T-helper 2 cell treated with Interferon-gamma antibody and Interleukin-4, amounts not matched to agents 100 ng/mL and 5 ng/mL, for 36 hours (primary cell): ENCODE measurements around the gene RNF212. TPM values are rescaled to one million over a fixed set of nuclear protein-coding genes. Genes with fewer than 3 reads are reported as not detected.

Experiments
- intact Hi-C: fragments of 100-400 bp; cut with micrococcal nuclease; formaldehyde crosslinking; loops from one replicate; pipeline ENCODE4 v1.15.1; 2023
- total RNA-seq: library from RNA; stranded (reverse); gene quantifications from 2 replicates; pipeline ENCODE4 v1.2.3, GENCODE V29; 2022

RNF212 gene
- total RNA-seq, 1 donor from 2014 or later: 0.68 TPM

DNA sequence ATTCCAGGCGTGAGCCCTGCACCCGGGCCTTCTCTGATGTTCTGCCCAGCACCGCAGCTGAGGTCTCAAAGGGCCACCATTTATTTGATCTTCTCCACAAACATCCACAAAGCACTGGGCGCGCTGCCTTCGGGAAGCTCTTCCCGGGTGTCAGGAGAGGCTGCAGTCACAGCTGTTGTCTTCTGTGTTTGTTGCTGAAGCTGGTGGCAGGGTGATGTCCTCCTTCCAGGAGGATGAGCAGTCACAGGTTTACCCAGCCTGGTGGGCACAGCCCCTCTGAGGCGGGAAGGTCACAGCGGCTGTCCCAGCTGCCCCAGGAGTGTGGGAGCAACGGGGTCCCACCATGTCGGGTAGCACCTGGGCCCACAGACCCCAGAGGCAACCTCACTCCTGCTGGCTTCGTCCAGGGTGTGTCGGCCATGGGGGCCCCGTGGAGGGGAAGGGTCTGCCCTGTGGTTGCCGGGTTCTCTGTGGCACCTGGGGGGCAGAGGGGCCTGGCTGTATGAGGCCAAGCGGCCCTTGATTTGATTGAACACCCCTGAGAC lies 74.3 kb downstream of the RNF212 start:
- intact Hi-C loops: no loop called here

DNA sequence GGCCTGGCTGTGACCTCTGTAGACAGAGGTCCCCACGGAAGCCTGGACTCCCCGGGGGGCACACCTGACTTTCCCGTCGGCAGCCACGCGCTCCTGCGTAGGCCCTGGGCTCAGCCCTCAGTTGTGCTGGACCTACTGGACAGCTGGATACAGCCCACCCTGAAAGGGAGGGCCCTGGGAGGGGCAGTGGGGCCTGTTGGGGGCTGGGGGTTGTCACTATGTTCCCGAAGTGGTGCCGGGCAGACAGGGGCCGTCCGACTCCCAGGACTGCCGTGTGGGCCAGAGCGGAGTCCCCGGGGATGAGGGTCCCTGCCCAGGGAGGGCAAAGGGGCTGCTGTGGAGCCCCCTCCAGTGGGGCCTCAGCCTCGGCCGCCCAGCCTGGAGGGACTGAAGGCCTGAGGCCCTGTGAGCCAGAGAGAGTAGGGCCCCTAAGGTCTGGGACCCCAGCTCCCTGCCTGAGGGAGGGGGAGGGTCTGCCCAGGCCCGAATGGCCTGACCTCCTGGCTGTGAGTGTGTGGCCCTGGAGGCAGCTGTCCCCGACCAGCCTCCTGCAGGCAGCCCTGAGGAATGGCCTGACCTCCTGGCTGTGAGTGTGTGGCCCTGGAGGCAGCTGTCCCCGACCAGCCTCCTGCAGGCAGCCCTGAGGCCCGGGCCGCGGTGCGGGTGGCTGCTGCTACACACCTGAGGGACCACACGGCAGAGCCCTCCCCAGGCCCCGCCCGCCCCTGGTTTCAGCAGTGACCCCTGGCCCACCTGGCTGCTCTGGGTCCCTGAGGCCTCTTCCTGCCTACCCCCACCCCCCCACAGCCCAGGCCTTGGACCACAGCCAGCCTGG lies 76.2 kb downstream of the RNF212 start:
- intact Hi-C loops: no loop called here

DNA sequence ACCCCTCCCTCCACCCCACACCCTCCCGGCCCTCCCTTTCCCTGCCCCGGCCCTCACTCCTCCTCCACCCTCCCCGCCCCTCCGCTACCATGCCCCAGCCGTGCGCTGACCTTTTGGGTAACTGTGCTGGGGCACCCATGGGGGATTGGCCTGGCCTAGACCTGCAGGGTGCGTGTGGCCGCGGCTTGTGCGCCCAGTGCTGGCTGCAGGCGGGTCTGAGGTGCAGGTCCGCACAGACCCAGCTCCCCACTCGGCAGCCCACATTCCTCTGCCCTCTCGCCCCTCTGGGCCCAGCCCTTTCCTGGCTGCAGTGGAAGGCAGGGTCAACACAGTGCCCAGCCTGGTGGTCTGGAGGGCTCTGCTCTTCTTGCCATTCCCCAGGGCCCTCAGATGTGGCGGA lies 77.3 kb downstream of the RNF212 start:
- intact Hi-C loops: no loop called here

DNA sequence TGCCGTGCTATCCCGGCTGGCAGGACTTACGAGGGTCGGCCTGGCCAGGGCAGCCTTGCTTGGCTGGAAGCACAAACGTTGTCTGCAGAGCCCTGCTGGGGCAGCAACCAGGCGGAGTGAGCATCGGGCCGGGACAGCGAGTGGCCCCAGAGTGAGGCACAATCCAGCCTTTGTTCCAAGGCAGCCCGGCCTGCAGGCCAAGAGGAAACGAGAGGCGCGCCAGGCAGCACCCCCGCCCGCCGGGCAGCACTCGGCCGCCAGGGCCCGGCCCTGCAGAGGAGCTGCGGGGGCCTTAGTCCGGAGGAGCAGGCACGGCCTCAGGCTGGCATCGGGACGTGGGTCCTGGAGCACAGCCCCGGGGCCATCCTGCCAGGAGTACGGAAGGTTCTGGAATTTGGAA lies 77.9 kb downstream of the RNF212 start:
- intact Hi-C loops: no loop called here

DNA sequence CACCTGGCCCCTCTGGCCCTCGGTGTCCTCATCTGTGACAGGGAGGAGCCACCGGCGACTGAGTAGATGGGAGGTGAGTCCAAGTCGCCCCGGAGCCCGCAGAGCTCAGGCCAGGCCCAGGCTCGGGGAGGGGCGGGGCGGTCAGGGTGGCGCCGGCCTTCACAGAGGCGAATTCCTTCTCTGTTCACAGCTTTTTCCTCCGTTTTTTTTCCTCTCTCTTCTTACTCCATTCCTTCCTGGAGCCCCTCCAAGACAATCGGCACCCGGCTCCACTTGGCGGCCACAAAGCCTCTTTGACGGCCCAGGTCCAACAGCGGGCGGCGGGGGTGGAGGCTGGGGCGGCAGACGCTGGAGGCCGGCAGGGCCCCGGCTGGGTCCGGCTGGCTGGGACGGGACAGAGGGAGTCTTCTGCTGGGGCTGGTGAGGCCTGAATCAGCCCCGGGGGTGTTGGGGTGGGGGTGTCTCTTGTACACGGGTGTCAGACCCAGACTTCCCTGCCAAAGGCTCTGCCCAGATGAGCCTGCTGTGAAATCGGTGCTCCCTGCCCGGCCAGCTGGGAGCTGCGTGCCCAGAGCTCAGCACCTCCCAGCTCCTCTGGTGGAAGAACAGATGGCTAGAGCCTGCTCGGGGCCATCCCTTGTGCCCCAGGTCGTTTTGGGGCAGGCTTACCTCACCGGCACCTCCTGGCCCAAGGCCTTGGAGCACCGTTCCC lies 79.4 kb downstream of the RNF212 start:
- intact Hi-C loops: no loop called here

DNA sequence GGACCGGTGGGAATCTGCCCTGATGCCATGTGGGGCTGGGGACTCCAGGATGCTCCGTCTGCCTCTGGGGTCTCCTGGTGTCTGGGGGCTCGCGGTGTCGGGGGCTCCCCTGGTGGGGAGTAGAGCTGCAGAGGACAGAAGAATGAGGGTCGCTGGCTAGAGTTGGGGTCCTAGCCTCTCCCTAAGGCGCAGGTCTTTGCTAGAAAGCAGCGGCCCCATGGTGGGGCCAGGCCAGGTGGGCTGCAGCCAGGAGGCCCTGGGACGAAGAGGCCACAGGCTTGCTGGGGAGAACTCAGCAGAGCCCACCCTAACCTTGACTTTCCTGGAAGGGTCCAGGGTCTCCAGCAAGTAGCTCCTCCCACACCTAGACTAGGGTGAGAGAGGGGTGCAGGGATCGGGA lies 80.5 kb downstream of the RNF212 start:
- intact Hi-C loops: no loop called here

DNA sequence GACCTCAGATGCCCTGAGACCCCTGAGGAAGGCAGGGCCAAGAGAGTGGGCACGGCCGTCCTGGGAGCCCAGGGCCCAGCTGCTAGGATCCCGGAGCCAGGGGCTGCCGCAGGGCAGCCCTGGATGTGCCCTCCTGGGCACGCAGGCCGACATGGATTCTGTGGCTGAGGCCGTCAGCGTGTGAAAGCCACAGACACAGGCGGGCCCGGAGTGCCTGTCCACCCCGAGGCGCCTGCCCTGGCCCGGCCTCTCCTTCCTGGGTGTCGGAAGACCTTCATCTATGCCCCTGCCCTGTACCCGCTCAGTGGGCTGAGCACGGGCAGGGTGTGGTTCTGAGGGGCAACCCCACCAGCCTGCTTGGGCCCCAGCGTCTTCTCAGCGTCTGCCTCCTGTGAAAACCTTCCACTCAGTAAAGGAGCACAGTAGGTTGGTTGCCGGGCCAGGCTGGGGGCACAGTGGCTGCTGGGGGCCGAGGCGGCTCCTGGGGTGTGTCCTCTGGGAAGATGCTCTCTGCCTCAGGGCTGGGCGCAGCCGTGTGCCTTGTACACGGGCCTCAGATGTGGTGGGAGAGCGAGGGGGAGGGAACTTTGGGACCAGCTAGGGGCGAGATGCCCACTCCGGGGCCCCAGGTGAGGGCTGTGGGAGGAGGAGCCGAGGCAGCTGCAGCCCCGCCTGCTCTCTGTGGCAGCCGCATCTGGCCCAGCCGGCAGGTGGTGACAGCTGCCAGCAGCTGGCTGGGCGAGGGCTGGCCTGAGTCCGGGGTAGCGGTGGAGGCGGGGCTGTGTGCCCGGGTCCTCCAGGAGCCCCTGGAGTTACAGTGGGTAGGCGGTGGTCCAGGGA lies 81.2 kb downstream of the RNF212 start:
- intact Hi-C loops: no loop called here

DNA sequence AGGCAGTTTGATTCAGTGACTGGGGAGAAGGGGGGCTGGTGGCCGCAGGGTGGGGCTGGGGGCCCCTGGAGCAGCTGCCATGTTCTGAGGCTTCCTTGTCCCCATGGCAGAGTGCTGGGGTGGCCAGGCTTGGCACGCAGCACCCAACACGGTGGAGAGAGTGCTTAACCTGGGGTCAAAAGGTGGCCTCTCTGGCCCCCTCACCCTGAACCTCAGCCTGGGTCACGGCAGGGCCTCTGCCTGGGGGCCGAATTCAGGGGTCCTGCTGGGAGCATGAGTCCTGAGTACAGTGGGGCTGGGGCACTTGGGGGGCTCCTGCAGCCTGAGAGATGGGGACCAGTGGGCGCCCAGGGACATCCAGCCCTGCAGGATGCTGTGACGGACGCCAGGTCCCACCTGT lies 82.0 kb downstream of the RNF212 start:
- intact Hi-C loops: no loop called here

DNA sequence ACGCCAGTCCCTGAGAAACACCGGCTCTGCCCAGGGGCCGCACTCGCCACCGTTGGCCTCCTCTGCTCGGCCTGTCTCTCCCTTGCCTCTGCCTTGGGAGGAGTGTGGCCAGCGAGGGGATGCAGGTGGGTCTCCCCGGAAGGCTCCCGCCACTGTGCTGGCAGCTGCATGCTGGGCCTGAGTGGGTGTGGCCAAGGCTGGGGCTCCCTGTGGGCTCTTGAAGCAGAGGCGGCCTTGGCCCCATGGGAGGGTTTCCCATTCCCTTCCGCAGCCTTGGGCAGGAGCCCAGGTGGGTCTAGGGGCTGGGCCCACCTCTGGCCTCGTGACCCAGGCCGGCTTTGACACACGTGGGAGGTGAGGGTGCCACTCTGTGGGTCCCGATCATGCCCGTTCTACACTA lies 82.8 kb downstream of the RNF212 start:
- intact Hi-C loops: no loop called here

DNA sequence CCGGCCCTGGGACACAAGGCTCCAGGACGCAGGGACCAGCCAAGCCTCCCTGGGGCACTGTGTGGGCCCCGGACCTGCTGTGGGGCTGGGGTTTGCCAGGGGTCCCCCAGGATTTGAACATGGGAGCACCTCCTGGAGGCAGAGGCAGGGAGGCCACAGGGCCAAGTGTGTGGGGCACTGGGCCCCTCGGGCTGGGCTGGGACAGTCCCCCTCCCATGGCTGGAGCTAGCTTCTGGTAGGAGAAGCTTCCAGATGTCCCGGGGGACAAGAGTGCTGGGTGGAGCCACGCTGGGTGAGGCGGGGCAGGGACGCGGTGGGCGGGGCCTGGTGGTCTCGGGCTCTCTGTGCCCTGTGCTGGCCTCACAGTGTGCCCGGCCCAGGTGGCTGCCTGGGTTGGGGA lies 83.3 kb downstream of the RNF212 start:
- intact Hi-C loops: no loop called here

DNA sequence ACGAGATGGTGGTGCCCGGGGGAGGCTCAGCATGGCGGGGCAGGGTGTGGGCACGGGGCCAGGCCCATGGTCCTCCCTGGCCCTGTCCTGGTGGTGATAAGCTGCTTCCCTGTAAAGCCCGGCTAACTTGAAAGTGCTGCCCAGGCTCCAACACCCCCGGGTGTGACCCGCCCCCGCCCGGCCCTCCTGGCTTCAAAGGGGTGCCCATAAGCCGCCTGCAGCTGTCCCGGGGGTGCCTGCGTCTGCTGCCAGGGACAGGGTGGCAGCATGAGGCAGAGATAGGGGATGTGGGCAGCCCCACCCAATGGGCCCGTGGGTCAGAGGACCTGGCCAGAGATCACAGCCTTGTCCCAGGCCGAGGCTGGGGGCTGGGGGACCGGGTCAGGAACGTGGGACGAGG lies 83.8 kb downstream of the RNF212 start:
- intact Hi-C loops: no loop called here

DNA sequence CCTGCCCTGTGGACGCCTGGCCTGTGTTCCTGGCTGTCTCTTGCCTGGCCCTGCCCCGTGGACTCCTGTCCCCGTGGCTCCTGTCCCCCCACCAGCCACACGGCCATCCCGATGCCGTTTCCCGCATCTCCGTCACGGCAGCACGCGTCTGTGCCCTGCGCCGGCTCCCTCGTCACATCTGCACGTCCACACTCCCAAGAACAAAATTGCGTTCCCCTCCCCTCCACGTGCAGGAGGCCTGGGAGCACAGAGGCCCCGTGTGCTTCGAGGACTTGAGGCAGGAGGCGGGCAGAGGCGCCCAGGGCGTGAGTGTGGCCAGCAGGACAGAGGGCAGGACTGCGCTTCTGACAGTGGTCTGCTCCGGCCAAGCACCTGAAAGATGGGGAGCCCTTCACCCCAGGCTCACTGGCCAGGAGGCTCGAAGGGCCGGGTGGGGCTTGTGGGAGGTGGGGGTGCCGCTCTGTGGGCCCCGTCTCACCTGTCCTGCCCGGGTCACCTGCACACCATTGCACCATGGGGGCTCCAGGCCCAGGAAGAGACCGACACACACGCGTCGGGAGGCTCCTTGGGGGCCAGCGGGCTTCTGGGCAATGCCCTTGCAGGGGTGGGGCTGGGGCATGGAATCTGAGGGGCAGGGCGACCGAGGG lies 84.7 kb downstream of the RNF212 start:
- intact Hi-C loops: no loop called here

DNA sequence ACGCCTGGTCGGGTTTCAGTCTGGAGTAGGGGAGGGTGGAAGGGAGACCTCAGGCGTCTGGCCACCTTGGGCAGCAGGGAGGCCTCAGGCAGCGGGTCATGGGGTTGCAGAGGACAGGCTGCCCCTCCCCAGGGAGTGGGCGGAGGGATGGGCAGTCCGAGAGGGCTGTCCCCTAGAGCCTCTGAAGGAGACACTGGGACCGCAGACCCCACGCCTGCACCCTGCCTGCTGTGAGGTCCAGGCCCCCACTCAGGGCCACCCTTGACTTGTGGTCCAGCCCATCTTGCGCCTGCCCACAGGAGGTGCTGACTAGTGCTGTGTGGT lies 85.5 kb downstream of the RNF212 start:
- intact Hi-C loops: no loop called here

DNA sequence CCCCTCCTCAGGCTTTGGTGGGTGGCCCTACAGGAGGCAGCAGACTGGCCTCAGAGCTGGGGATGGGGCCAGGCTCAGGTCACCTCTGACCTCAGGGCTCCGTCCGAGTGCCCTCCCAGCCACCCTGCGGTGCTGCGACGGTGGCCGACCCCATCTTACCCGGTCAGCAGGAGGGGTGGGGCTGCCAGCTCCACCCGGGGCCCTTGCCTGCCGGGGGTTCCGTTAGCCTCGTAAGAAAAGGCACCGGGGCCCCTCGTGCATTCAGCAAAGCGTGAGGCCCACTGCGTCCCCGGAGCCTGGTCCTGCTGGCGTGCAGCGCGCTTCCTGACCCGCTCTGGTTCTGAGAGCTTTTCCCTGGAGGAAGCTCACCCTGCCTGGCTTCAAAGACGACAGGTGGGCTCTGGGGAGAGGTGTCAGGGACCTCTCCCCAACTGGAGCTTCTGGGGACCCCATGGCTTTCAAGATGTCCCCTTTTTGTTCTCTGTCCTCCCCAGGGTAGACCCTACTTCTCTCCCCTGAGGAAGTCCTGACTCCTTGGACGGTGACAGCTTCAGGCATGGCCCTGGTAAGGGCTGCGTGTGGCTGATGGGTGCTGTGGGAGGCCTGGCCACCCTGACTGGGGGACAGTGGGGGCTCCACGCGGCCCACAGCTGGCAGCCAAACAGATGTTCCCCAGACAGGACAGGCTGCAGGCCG lies 86.0 kb downstream of the RNF212 start:
- intact Hi-C loops: no loop called here

DNA sequence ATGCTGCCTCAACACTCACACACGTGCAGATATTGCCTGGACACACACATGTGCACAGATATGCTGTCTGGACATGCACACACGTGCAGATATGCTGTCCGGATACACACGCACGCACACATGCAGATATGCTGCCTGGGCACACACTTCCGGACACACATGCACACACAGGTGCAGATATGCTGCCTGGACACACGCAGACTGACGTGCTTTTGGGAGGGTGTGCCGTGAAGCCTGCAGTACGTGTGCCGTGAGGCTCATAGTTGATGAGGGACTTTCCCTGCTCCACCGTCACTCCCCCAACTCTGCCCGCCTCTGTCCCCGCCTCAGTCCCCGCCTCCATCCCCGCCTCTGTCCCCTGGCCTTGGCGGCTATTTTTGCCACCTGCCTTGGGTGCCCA lies 87.2 kb downstream of the RNF212 start:
- intact Hi-C loops: no loop called here

DNA sequence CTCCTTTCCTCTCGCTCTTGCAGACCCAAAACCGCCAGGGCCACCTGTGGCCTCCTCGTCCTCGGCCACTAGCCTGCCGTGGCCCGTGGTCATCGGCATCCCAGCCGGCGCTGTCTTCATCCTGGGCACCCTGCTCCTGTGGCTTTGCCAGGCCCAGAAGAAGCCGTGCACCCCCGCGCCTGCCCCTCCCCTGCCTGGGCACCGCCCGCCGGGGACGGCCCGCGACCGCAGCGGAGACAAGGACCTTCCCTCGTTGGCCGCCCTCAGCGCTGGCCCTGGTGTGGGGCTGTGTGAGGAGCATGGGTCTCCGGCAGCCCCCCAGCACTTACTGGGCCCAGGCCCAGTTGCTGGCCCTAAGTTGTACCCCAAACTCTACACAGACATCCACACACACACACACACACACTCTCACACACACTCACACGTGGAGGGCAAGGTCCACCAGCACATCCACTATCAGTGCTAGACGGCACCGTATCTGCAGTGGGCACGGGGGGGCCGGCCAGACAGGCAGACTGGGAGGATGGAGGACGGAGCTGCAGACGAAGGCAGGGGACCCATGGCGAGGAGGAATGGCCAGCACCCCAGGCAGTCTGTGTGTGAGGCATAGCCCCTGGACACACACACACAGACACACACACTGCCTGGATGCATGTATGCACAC lies 88.3 kb downstream of the RNF212 start:
- intact Hi-C loops: no loop called here

DNA sequence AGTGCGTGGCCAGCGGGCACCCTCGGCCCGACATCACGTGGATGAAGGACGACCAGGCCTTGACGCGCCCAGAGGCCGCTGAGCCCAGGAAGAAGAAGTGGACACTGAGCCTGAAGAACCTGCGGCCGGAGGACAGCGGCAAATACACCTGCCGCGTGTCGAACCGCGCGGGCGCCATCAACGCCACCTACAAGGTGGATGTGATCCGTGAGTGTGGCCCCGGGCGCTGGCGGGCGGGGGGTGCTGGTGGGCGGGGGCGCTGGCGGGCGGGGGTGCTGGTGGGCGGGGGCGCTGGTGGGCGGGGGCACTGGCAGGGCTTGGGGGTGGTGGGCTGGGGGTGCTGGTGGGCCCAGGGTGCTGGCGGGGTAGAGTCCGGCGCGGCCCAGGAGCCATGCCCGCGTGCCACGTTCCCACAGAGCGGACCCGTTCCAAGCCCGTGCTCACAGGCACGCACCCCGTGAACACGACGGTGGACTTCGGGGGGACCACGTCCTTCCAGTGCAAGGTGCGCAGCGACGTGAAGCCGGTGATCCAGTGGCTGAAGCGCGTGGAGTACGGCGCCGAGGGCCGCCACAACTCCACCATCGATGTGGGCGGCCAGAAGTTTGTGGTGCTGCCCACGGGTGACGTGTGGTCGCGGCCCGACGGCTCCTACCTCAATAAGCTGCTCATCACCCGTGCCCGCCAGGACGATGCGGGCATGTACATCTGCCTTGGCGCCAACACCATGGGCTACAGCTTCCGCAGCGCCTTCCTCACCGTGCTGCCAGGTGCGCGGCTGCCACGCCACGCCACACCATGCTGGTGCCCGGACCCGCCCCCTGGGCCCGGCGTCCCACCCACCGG lies 89.2 kb downstream of the RNF212 start:
- intact Hi-C loops: no loop called here

DNA sequence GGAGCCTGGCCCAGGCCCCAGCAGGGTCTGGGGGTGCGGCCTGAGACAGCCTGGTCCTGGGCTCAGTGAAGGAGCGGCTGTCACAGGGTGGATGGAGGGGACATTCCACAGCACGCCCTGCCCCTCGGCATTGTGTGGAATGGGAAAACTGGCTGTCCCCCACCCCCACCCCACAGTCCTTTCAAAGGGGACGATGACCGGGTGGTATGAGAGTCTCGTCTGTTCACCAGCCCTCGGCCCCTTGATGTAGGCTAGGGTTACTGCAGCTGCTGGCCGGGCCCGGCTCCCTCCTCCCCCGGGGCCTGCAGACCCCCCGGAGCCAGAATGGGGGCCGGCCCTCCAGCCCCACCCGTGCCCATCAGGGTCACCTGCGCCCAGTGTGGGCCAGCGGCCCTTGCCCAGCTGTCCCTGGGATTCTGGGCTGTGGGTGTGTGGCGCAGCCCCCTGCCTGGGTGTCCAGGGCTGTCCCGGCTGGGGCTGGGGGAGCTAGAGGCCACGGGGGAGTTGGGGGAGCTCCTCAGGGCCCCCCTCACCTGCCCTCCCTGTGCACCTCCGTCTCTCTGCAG lies 90.2 kb downstream of the RNF212 start:
- intact Hi-C loops: no loop called here

DNA sequence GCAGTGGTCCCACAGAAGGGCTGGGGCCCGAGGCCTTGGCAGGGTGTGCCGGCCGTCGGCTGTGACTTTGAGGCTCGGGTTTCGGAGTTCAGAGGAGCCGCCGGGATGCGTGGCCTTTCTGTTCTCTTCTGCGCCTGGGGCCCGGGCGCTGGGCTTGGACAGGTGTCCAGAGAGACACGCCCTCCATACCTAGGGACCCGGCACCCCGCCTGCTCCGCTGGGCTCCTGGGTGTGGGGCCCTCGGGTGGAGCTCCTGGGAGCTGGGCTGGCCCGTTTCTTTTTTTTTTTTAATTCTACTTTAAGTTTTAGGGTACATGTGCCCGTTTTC lies 90.7 kb downstream of the RNF212 start:
- intact Hi-C loops: no loop called here
